ENCODE measurements around the gene GBGT1. TPM values are rescaled to one million over a fixed set of nuclear protein-coding genes. Genes with fewer than 3 reads are reported as not detected.

Gene GBGT1
- total and polyA plus RNA-seq, 2 experiments from 2014 or later, result 3.7 to 22.4 TPM

- Histone ChIP-seq H3K36me3 (ENCODE audit: insufficient read depth) (no peaks in the 10 kb centered on the region), H3K4me2 (no peak overlapping the region), H3F3A (replicated peaks; ENCODE audit: low read depth) (no peaks in the 10 kb centered on the region), H3K27ac (ENCODE audit: low read depth) (no peak overlapping the region), H3K79me2 (replicated peaks; ENCODE audit: insufficient read depth) (no peaks in the 10 kb centered on the region), H3K9me2 (ENCODE audit: insufficient read depth) (peaks cover 3% of the 10 kb centered on the region; the same call in 1 of the 2 replicates), H3K4me1 (ENCODE audit: insufficient read depth) (no peaks in the 10 kb centered on the region), H2AFZ (no peak overlapping the region), H3K4me3 (no peak overlapping the region), H4K20me1 (replicated peaks; ENCODE audit: insufficient read depth) (no peaks in the 10 kb centered on the region), H3K27me3 (ENCODE audit: insufficient read depth) (peaks cover 4% of the 10 kb centered on the region; the same call in 1 of the 2 replicates)
- no peak for TF ChIP-seq NANOG (IDR thresholded peaks at IDR 0.05; ENCODE audit: borderline replicate concordance)
- TF ChIP-seq POLR2AphosphoS5 (IDR thresholded peaks at IDR 0.05; ENCODE audit: low read depth), result no peak
- TF ChIP-seq ZNF114 (CRISPR knock-in tag; IDR thresholded peaks at IDR 0.05), result no peak
- TF ChIP-seq JUNB (IDR thresholded peaks at IDR 0.05; ENCODE audit: unreplicated experiment), result no peak
- no peak for TF ChIP-seq ETS1 (IDR thresholded peaks at IDR 0.05)
- TF ChIP-seq, protein P1, sequence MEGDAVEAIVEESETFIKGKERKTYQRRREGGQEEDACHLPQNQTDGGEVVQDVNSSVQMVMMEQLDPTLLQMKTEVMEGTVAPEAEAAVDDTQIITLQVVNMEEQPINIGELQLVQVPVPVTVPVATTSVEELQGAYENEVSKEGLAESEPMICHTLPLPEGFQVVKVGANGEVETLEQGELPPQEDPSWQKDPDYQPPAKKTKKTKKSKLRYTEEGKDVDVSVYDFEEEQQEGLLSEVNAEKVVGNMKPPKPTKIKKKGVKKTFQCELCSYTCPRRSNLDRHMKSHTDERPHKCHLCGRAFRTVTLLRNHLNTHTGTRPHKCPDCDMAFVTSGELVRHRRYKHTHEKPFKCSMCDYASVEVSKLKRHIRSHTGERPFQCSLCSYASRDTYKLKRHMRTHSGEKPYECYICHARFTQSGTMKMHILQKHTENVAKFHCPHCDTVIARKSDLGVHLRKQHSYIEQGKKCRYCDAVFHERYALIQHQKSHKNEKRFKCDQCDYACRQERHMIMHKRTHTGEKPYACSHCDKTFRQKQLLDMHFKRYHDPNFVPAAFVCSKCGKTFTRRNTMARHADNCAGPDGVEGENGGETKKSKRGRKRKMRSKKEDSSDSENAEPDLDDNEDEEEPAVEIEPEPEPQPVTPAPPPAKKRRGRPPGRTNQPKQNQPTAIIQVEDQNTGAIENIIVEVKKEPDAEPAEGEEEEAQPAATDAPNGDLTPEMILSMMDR (conservative IDR thresholded peaks at IDR 0.05; ENCODE audit: low read depth in 2 of 2), result no peak
- TF ChIP-seq CREB1 (CRISPR knock-in tag; IDR thresholded peaks at IDR 0.05; ENCODE audit: low read depth), result no peak
- no peak for TF ChIP-seq EZH2phosphoT487 (IDR thresholded peaks at IDR 0.05; ENCODE audit: unreplicated experiment)
- no peak for TF ChIP-seq REST (IDR thresholded peaks at IDR 0.05; ENCODE audit: unreplicated experiment)
- TF ChIP-seq, protein P2, sequence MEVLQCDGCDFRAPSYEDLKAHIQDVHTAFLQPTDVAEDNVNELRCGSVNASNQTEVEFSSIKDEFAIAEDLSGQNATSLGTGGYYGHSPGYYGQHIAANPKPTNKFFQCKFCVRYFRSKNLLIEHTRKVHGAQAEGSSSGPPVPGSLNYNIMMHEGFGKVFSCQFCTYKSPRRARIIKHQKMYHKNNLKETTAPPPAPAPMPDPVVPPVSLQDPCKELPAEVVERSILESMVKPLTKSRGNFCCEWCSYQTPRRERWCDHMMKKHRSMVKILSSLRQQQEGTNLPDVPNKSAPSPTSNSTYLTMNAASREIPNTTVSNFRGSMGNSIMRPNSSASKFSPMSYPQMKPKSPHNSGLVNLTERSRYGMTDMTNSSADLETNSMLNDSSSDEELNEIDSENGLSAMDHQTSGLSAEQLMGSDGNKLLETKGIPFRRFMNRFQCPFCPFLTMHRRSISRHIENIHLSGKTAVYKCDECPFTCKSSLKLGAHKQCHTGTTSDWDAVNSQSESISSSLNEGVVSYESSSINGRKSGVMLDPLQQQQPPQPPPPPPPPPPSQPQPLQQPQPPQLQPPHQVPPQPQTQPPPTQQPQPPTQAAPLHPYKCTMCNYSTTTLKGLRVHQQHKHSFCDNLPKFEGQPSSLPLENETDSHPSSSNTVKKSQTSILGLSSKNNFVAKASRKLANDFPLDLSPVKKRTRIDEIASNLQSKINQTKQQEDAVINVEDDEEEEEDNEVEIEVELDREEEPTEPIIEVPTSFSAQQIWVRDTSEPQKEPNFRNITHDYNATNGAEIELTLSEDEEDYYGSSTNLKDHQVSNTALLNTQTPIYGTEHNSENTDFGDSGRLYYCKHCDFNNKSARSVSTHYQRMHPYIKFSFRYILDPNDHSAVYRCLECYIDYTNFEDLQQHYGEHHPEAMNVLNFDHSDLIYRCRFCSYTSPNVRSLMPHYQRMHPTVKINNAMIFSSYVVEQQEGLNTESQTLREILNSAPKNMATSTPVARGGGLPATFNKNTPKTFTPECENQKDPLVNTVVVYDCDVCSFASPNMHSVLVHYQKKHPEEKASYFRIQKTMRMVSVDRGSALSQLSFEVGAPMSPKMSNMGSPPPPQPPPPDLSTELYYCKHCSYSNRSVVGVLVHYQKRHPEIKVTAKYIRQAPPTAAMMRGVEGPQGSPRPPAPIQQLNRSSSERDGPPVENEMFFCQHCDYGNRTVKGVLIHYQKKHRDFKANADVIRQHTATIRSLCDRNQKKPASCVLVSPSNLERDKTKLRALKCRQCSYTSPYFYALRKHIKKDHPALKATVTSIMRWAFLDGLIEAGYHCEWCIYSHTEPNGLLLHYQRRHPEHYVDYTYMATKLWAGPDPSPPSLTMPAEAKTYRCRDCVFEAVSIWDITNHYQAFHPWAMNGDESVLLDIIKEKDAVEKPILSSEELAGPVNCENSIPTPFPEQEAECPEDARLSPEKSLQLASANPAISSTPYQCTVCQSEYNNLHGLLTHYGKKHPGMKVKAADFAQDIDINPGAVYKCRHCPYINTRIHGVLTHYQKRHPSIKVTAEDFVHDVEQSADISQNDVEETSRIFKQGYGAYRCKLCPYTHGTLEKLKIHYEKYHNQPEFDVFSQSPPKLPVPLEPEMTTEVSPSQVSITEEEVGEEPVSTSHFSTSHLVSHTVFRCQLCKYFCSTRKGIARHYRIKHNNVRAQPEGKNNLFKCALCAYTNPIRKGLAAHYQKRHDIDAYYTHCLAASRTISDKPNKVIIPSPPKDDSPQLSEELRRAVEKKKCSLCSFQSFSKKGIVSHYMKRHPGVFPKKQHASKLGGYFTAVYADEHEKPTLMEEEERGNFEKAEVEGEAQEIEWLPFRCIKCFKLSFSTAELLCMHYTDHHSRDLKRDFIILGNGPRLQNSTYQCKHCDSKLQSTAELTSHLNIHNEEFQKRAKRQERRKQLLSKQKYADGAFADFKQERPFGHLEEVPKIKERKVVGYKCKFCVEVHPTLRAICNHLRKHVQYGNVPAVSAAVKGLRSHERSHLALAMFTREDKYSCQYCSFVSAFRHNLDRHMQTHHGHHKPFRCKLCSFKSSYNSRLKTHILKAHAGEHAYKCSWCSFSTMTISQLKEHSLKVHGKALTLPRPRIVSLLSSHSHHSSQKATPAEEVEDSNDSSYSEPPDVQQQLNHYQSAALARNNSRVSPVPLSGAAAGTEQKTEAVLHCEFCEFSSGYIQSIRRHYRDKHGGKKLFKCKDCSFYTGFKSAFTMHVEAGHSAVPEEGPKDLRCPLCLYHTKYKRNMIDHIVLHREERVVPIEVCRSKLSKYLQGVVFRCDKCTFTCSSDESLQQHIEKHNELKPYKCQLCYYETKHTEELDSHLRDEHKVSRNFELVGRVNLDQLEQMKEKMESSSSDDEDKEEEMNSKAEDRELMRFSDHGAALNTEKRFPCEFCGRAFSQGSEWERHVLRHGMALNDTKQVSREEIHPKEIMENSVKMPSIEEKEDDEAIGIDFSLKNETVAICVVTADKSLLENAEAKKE (CRISPR knock-in tag; IDR thresholded peaks at IDR 0.05), result no peak
- no peak for TF ChIP-seq STAT1 (IDR thresholded peaks at IDR 0.05; ENCODE audit: unreplicated experiment)
- TF ChIP-seq EZH2 (IDR thresholded peaks at IDR 0.05; ENCODE audit: low read depth, unreplicated experiment), result no peak
- no peak for TF ChIP-seq ZNF331 (CRISPR knock-in tag; IDR thresholded peaks at IDR 0.05; ENCODE audit: low read depth)
- no peaks in the 10 kb centered on the region for H3K36me3 Mint-ChIP-seq (ENCODE audit: low read depth)
- H3K27ac Mint-ChIP-seq, result no peak overlapping the region
- peaks cover 5% of the 10 kb centered on the region; the same call in 1 of the 3 replicates for H3K9me3 Mint-ChIP-seq
- DNase-seq (ENCODE audit: low spot score) (no peak), ATAC-seq (no peak)
- no peak overlapping the region for H3K4me3 Mint-ChIP-seq
- H3K27me3 Mint-ChIP-seq (ENCODE audit: insufficient read depth, low read depth, poor library complexity), result peaks cover 15% of the 10 kb centered on the region
- H3K4me1 Mint-ChIP-seq, result peaks cover 2% of the 10 kb centered on the region; the same call in 1 of the 3 replicates
Measured at GRCh38 chr9:133191989-133192388, 28.3 kb upstream of the GBGT1 start.

Measured in GM23338 (cell line).